ENCODE results near the gene TRIM6.
"Not testable (repeated sequence)": the region's sequence is repeated elsewhere in the genome, so short reads cannot be mapped to it uniquely, and the experiment has no call there.

TRIM6 gene, protein sequence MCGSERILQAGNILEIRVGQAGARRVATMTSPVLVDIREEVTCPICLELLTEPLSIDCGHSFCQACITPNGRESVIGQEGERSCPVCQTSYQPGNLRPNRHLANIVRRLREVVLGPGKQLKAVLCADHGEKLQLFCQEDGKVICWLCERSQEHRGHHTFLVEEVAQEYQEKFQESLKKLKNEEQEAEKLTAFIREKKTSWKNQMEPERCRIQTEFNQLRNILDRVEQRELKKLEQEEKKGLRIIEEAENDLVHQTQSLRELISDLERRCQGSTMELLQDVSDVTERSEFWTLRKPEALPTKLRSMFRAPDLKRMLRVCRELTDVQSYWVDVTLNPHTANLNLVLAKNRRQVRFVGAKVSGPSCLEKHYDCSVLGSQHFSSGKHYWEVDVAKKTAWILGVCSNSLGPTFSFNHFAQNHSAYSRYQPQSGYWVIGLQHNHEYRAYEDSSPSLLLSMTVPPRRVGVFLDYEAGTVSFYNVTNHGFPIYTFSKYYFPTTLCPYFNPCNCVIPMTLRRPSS

DNA sequence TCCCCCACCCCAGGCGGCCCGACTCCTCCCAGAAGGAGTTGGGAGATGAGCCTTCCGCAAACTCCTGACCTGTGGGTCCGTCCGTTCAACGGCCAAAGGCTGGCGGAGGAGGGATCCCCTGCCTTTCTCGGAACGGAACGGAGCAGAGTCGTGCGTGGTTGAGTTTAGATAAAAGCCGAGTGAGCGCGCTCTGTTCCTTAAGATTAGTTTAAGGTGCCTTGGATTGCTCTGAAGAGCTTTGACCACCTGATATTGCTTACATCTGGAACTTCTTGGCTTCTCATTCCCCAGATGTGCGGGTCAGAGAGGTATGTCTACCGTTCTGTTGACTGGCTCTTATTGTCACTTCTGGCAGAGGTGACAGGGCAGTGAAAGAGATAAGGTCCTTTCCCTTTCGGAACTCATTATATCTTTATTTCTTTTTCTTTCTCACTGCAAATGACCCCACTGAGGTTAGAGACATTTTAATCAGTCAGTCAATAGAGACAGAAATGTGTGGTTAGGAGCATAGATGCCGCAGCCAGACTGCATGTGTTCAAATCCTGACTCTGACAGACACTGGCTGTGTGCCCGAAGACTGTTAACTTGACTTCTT is at the start of gene TRIM6:
Gene TRIM6 (plus strand): TSS at position 31 of the 595 bp plus-strand sequence. CDS start 261 bp downstream, at position 292.
- no peak for DNase-seq

DNA sequence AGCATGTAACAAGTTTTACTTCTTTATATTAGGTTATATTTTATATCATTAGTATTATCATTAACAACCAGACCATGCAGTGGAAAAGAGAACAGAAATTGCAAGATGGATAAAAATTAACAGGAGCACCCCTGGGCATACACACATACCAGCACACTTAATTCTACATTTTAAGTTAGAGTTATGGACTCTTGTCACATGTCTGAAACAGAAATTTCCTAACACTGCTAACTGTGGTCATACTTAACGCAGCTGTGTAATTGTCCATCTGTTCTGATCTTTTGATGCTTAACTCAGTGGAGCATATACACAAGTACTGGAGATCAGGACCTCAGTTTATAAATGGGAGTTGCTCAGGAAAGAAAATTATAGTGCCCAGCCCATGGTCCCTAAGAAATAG is 48.5 kb upstream of the TRIM6 start:
- no peak for DNase-seq

DNA sequence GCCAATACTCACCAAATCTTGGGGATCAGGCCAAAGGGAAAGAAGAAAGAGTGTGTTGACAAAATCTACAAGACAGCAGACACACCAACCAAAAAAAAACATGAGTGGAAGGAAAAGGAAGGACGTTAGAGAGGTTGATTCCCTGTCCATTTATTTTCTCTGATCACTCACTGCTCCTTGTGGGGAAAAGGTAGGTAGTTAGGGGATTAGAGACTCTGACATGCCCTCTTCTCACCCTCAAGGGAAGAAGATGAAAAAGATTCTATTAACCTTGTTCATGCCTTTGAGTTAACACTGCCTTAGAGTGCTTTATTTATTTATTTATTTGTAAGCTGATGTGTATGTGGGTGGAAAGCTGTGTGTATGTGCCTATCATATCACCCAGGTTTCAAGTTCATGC is 48.0 kb upstream of the TRIM6 start, which contains the start of gene OR52H1:
Gene OR52H1 (minus strand): TSS at position 101 of the 400 bp plus-strand sequence. CDS start 3,035 bp downstream, outside the sequence.
- DNase-seq = no peak

DNA sequence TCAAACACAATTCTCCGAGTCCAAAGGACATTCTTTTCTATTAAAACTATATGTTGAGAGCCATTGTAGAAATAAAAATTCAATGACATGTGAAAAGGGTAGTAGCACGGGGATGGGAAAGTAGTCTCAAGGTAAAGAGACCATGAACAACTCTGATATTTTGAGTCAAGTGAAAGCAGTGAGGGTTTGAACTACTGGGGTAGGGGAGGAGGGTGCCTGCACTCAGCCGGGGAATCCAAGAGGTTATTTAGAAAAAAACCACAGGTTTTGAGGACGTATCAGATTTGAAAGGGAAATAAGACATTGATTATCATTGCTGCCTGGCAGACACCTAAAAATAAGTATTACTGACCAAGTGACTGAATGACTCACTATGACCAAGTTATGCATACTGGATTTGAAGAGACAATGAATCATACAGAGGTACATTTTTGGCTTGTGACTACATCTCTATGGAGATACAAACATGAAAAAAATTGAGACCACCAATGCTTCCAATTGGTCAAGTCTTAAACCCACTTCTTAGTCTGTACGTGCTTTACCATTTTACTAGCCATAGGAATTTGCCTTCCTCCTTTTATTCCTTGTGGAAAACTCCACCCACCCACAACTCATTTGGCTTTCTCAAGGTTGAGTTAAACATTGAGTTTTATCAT is 45.9 kb upstream of the TRIM6 start:
- DNase-seq = no peak

DNA sequence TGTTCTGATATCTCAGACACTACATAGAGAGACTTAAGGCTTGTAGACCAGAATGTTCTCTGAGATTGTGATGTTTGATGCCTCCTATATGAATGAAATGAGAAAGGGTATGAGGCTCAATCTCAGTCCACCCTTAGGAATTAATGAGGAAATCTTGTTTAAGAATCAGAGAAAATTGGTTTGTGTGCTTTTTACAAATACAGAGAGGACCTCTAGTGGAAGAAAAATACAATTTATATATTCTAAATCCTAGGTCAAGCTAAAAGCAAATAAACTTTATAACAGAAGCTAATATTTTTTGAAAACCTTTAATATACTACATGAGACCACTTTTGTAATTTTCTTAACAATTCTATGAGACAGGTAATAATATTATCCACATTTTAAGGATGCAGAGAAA is 43.1 kb upstream of the TRIM6 start:
- no peak for DNase-seq

DNA sequence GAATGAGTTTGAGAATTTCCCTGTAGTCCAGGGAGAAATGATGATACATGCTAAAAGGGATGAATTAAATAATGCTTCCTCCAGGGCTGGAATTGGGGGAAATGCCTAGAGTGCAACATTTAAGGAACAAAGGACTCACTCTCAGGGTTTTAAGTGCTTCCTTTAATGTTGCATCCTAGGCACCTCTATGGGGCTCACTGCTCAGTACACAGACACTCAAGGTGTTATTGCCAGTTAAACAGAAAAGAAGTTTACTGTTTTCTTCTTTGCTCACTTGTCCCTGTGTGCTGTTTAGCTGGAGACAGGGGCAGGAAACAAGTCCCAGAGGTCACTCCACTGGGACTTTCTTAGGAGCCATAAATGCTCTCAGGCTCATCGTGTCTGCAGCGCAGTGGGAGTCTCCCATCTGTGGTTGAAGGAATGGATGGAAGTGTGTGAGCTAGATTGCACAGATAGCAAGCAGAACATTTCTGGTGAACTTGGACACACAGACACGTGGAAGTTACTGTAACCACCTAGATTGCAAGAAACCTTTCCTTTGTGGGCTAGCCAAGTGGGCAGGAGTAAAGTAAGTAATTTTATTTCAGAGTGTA is 39.7 kb upstream of the TRIM6 start:
- no peak for DNase-seq

DNA sequence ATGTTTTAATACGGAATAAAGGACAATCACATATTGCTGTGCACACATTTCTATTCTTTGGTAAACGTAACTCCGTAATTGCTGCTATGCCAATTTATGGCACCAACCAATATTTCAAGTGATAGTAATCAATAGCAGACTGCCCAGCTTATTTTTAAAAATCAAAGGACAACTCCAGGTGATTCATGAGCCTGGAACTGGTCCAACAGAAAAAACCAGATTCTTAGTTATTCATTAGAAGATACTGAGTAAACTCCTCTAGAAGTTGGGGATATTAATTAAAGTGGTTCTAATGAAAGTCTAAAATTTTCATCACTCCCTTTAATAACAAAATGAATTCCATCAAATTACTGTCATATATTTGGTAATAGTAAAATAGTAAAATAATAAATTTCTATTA is 38.7 kb upstream of the TRIM6 start:
- DNase-seq = no peak

DNA sequence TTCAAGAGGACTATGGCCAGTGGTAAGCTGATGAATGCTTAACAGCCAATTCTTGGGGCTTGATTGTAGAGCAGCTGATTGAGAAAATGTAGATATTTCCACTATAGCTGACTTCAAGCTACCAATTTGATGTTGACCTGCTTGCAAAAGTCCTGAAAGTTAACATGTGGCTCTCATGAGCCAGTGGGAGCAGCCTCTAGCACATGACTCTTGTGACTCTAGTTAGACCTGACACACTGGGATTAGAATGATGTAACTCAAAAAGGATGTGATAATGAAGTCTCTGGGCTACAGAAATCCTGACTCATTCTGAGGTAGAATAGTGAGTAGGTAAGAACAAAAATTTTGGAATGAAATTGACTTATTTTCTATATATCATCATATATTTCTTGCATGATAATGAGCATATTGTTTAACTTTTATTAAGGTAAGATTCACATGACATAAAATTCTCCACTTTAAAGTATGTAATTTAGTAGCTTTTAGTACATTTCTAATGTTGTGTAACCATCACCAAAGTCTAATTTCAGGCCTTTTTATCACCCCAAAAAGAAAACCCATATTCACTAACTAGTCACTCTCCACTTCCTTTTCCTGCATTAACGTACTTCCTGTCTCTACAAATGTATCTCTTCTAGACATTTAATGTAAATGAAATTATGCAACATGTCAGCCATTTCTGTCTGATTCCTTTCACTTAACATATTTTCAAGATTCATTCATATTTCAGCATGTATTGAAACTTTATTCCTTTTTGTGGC is 32.0 kb upstream of the TRIM6 start:
- no peak for DNase-seq

DNA sequence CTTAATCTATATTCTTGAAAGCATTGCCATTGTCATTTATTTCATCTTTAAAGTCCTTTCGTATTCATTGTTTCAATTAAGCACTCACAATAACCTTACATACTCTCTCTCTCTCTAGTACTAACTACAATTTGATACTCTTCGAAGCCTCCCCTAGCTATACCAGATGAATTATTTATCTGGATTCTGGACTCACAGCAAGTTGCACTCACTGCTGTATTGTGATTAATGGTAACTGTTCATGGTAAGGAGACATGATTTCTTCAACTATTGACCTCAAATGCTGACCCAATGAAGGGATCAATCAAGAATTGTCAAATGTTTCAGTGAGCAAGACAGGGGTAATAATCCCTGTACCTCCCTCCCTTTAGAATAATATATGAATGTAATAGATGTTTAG is 21.8 kb upstream of the TRIM6 start:
- no peak for DNase-seq

DNA sequence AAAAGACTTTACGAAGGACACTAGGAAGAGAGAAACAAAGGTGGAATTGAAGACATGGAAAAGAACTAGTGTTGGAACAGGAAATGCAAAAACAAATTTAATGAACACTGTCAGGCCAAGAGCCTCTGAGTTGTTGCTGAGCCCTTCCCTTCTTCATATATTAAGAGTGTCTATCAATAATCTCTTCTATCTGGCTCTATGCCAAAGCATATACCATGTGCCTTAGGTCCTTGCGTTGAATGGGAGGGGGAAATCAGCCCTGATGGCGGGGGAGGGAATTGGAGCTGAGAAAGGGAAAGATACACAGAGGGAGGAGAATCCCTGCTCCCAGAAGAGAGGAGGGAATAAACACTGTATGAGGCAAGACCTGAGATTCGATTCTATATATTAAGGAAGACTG is 21.3 kb upstream of the TRIM6 start:
- DNase-seq = no peak

DNA sequence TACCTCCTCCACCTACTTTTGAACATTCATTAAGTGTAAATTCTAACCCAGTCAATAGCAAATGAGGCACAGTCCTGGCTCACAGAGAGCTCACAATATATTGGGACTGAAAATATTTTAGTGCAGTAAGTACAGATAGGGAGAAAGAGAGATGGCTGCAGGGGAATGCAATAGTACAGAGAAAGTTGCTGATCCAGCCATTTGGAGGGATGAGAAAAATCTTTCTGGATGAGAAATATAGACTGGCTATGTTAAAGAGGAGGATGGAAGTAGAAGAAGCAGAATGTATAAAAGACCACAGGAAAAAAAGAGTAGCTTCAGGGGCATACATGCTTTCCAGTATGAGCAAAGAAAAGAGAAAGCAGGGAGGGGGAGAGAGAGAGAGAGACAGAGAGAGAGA is 19.3 kb upstream of the TRIM6 start:
- no peak for DNase-seq

DNA sequence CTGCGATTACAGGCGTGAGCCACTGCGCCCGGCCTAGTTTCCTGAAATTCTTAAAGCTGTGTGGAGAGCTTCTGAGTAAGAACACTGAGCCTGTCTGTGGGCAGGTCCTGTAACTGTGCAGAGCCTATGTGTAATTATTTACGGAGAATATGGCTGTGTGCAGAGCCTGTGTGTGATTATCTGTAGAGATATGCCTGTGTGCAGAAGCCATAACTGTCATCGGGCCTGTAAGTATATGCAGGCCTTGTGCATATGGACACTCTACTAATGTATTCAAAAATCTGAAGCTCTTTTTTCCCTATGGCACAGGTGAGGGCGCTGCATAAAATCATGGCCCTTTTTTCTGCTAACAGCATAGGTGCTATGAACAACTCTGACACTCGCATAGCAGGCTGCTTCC is 15.9 kb upstream of the TRIM6 start, which contains the start of gene OR52B6:
Gene OR52B6 (plus strand): TSS at position 301 of the 400 bp plus-strand sequence. CDS start 0 bp downstream, at position 301.
- DNase-seq = no peak

DNA sequence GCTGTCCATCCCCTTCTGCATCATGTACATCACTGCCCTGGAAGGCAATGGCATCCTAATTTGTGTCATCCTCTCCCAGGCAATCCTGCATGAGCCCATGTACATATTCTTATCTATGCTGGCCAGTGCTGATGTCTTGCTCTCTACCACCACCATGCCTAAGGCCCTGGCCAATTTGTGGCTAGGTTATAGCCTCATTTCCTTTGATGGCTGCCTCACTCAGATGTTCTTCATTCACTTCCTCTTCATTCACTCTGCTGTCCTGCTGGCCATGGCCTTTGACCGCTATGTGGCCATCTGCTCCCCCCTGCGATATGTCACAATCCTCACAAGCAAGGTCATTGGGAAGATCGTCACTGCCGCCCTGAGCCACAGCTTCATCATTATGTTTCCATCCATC is 15.4 kb upstream of the TRIM6 start:
- no peak for DNase-seq

DNA sequence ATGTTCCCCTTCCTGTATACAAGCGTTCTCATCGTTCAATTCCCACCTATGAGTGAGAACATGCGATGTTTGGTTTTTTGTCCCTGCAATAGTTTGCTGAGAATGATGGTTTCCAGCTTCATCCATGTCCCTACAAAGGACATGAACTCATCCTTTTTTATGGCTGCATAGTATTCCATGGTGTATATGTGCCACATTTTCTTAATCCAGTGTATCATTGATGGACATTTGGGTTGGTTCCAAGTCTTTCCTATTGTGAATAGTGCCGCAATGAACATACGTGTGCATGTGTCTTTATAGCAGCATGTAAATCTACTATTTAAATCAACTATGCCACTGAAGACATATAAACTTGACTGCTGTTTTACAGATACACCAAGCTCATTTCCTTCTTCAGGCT is 12.0 kb upstream of the TRIM6 start:
- not testable (repeated sequence) for DNase-seq

DNA sequence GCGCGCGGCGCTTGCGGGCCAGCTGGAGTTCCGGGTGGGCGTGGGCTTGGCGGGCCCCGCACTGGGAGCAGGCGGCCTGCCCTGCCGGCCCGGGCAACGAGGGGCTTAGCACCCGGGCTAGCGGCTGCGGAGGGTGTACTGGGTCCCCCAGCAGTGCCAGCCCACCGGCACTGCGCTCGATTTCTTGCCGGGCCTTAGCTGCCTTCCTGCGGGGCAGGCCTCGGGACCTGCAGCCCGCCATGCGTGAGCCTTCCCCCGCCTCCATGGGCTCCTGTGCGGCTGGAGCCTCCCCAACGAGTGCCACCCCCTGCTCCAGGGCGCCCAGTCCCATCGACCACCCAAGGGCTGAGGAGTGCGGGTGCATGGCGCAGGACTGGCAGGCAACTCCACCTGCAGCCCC is 6.5 kb upstream of the TRIM6 start:
- not testable (repeated sequence) for DNase-seq

DNA sequence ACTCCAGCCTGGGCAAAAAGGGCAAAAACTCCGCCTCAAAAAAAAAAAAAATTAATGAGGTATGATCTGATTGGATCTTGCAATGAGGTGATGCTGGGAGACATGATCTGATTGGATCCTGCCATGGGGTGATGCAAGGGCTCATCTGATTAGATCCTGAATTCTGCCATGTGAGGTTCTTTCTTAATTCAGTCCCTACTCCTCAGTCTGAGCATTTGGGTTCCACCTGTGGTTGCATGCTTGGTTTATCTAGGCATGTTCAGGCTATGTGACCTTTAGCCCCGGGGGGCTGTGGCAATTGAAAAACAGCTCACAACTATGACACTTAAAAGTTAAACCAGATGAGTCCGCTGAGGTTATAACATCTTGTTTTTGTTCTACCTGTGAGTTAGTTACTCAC is 4.8 kb upstream of the TRIM6 start:
- DNase-seq = no peak

DNA sequence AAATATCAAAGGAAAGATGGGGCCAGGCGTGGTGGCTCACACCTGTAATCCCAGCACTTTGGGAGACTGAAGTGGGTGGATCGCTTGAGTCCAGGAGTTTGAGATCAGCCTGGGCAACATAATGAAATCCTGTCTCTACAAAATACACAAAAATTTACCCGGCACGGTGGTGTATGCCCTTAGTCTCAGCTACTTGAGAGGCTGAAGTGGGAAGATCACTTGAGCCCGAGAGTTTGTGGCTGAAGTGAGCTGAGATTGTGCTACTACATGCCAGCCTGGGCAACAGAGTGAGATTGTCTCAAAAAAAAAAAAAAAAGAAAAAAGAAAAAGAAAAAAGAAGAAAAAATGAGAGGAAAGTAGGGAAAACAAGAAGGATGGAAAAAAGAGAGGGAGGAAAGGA is 3.8 kb upstream of the TRIM6 start:
- DNase-seq = no peak

DNA sequence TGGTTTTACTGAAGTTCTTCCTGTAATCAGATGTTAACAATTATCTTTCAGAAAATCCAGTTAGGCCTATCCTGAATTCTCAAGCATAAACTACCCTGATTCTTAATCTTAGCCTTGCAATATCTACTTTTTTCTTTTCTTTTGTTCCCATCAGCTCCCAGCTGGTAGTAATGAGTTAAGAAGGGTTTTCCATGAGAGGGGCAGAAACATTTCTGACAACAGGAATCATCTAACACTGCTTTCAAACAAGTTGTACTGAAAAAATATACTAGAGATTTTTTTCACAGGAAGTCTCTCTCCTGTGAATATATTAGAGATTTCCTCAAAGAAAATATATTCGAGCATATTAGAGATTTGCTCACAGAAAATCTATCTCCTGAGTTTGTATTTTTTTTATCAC is 3.3 kb upstream of the TRIM6 start:
- DNase-seq = no peak

DNA sequence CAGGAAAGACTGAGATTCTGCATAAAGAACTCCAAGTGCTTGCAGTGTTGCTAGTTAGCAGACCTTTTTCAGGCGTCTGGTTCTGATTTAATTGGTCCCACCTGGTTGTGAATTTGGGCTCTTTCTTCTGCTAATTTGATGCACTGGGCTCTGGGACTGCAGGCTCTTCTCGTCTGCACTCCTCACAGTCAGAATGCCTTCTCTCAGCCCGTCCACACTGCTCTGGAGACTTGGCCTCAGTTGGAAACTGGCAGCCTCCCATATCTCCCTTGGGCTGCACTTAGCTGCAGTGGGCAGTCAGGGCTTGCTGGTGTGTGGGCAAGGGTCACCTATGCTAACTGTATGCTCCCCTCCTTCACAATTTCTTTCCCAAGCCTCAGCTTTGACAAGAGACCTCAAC is 1.5 kb downstream of the TRIM6 start:
- DNase-seq = no peak

DNA sequence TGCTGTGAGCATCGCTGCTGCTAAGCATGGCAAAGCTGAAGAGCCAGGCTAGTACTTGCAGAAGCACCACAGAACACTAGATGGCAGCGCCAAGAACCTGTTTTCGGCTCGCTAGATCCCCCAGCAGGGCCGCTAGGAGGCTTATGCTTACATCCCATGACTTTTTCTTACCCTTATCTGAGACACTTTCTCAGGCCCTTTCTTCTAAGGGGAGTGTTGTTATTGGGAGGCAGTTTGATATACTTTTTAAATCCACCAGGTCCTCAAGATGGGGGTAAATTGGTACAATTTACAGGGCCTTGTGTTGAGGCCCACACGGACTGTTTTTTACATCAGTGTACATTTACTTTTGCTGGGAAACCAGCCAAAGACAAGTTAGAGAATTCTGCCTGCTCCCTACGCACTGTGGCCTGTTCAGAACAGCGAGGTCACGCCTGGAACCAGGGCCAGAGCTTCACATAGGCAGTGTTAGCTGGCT is 4.0 kb downstream of the TRIM6 start:
- DNase-seq = peak; percentile 3

DNA sequence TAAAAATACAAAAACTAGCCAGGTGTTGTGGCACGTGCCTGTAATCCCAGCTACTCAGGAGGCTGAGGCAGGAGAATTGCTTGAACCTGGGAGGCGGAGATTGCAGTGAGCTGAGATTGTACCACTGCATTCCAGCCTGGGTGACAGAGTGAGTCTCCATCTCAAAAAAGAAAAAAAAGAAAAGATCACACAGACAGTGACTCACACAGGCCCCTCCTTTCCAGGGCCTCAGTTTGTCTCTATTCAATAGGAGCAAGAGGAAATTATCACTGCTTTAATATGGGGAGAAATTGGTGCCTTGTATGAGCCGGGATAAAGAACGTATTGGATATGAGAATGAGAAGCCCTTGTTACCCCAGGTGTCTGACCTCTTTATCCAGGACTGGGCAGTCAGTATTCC is 6.4 kb downstream of the TRIM6 start:
- not testable (repeated sequence) for DNase-seq

DNA sequence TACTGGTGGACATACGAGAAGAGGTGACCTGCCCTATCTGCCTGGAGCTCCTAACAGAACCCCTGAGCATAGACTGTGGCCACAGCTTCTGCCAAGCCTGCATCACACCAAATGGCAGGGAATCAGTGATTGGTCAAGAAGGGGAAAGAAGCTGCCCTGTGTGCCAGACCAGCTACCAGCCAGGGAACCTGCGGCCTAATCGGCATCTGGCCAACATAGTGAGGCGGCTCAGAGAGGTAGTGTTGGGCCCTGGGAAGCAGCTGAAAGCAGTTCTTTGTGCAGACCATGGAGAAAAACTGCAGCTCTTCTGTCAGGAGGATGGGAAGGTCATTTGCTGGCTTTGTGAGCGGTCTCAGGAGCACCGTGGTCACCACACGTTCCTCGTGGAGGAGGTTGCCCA is 6.9 kb downstream of the TRIM6 start:
- DNase-seq = no peak

Data from SIG-M5 (cell line).